ENCODE results near the gene NPIPB2.
"Not testable (repeated sequence)": the region's sequence is repeated elsewhere in the genome, so short reads cannot be mapped to it uniquely, and the experiment has no call there.

The NPIPB2 gene

DNA sequence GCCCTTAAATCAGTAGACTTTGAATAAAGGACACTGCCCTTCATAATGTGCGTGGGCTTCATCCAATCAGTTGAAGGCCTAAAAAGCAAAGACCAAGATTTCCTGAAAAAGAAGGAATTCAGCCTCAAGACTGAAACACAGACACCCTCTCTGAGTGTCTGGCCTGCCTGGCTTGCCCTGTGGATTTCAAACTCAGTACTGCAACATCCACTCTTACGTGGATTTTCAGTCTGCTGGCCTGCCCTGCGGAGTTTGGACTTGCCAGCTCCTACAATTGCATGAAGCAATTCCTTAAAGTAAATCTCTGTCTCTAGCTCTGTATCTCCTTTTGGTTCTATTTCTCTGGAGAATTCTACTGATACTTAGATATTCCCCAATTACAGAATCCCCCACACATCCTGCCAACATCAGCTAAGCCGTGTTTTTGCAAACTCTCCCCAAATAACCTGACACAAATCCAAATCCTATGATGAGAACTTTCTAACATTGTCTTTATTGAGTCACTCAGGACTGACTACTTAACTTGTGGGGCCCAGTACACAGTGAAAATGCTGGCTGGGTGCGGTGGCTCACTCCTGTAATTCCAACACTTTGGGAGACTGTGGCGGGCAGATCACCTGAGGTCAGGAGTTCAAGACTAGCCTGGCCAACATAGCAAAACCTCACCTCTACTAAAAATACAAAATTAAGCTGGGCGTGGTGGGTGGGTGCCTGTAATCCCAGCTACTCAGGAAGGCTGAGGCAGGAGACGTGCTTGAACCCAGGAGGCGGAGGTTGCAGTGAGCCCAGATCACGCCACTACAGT is 15.9 kb upstream of the NPIPB2 start:
- no peak for DNase-seq (ENCODE audit: low read depth)

DNA sequence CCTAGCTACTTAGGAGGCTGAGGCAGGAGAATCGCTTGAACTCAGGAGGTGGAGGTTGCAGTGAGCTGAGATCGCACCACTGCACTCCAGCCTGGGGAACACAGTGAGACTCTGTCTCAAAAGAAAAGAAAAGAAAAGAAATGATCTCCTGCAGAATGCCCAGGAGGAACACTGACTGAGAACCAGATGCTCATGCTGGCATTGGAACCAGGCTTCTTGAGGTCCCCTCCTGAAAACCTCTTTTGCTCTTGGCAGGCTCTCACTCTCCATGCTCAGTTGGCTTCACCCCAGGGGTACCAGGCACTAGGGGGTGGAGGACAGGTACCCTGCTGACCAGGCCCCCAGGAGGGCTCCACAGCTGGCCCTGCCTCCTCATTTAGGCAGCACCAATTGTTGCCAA is 14.7 kb upstream of the NPIPB2 start:
- DNase-seq (ENCODE audit: low read depth), result no peak

DNA sequence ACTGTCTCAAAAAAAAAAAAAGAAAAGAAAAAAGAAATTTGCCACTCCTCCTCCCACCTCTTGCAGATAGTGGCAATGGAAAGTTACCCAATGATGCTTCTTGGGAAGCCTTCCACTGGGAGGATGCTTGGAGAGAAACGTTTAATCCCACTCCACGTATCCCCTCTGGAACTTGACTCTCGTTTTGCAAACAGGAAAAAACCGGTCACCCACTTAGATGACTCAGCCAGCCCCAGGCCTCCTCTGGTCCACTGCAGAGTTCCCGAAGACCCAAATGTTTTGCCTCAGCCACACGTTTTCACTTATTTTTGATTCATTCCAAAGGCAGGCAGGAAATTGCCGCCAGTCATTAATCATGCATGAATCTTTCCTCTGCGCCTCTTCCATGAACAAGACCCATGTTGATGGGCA is 13.9 kb upstream of the NPIPB2 start:
- peak; percentile 87 for DNase-seq (ENCODE audit: low read depth)

DNA sequence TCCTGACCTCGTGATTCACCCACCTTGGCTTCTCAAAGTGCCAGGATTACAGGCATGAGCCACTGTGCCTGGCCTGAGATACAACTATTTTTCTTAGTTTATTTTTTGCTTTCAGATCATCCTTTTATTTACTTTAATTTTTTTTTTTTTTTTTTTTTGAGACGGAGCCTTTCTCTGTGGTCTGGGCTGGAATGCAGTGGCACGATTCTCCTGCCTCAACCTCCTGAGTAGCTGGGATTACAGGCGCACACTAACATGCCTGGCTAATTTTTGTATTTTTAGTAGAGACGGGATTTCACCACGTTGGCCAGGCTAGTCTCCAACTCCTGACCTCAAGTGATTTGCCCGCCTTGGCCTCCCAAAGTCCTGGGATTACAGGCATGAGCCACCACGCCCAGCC is 11.7 kb upstream of the NPIPB2 start:
- DNase-seq (ENCODE audit: low read depth), result not testable (repeated sequence)

DNA sequence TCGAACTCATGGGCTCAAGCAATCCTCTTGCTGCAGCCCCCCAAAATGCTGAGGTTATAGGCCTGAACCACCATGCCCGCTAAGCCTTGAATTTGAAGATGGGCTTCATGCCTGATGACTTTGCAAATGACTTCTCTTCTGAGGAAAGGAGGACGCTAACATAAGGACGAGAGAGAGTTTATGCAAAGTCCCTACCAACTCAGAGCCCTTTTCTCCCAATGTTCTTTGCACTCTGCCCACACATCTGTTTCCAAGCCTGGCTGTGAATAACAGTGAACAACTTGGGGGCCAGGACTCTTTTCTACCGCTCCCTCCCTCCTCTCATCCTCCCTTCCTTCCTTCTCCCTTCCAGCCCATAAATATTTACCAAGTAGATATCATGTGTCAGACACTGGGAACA is 8.5 kb upstream of the NPIPB2 start:
- DNase-seq (ENCODE audit: low read depth), result no peak

DNA sequence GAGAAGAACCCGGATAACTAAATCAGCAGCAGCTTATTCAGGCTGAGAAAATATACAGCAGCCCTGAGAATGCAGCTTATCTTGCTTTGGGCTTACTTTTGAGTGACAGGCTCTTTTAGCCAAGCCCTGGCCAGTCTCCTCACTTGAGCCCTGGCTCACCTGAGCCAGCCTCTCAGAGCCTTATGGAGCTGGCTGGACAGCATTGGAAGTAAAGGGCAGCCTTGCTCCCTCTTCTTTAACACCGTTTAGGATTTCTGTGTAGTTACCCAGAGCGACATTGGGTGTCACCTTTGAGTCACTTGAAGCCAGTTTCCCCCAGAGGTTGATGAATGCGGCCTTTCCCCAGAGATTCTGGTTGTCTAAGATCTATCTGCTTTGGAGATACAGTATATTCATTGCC is 7.7 kb upstream of the NPIPB2 start:
- DNase-seq (ENCODE audit: low read depth), result no peak

DNA sequence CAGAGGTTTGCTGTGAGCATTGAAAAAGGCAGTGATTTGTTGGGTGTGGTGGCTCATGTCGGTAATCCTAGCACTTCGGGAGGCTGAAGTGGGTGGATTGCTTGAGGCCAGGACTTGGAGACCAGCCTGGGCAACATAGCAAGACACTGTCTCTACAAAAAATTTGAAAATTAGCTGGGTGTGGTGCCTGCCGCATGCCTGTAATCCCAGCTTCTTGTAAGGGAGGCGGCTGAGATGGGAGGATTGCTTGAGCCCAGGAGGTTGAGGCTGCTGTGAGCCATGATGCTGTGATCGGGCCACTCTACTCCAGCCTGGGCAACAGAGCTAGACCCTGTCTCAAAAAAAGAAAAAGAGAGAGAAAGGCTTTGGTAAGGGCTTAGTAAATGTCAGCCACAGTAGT is 7.0 kb upstream of the NPIPB2 start:
- DNase-seq (ENCODE audit: low read depth), result no peak

DNA sequence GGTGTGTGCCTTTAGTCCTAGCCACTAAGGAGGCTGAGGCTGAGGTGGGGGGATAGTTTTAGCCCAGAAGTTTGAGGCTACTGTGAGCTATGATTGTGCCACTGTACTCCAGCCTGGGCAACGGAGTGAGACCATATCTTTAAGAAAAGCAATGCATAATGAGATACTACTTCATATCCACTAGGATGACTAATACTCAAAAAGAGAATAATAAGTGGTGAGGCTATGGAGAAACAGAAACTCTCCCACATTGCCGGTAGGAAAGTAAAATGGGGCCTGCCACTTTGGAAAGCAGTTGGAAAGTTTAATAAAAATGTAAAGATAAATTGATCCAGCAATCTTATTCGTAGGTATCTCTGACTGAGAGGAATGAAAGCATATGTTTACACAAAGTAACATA is 4.6 kb upstream of the NPIPB2 start:
- no peak for DNase-seq (ENCODE audit: low read depth)

DNA sequence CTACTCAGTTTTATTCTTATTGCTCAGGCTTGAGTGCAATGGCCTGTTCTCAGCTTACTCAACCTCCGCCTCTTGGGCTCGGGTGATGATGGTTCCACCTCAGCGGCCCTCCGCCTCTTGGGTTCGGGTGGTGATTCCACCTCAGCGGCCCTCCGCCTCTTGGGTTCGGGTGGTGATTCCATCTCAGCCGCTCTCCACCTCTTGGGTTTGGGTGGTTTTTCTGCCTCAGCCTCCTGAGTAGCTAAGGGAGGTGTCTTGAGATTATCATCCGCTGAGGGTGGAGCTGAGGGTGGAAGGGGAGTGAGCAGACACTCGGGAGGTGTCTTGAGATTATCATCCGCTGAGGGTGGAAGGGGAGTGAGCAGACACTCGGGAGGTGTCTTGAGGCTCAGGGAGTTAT is 14.5 kb downstream of the NPIPB2 start:
- not testable (repeated sequence) for DNase-seq (ENCODE audit: low read depth)

DNA sequence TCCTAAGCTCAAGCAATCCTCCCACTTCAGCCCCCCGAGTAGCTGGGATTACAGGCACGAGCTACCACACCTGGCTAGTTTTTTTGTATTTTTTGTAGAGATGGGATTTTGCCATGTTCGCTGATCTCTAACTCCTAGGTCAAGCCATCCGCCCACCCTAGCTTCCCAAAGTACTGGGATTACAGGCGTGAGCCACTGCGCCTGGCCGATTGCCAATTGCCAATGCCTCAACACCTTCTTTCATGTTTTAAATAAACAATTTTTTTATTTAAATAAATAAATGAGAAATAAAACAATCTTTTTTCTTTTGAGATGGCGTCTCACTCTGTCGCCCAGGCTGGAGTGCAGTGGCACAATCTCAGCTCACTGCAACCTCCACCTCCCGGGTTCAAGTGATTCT is 17.8 kb downstream of the NPIPB2 start:
- not testable (repeated sequence) for DNase-seq (ENCODE audit: low read depth)

DNA sequence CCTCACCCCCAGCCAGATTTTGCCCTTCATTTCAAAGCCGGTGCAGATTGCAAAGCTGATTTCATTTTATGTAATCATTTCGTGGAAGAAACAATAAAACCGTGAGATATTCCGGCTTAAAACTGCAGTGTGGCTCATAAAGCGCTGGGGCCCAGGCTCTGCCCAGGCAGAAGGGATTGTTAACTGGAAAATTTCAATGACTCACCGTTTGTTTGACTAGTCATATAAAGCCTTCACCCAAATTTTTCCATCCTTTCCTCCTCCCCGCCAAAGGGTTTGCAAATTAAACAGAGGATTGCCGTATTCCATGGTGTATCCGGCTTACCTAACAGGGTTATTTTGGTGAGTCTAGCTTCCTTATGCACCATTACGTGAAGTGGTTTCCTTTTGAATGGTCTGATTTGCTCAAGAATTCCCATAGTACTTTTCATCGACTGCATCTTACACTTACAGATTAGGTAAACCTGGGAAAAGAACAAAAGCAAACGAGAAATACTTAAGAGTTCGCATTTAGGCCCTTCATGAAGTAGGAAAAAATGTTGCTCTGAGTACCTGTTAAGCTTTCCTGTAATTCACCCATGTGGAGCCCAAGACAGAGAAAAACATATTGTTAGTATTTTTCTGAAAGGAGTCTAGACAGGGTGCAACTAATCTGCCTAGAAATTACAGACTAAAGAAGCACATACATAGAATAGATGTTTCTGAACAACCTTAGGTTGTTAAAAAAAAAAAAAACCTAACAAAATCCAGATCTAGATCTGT is 25.1 kb downstream of the NPIPB2 start:
- DNase-seq (ENCODE audit: low read depth), result no peak

DNA sequence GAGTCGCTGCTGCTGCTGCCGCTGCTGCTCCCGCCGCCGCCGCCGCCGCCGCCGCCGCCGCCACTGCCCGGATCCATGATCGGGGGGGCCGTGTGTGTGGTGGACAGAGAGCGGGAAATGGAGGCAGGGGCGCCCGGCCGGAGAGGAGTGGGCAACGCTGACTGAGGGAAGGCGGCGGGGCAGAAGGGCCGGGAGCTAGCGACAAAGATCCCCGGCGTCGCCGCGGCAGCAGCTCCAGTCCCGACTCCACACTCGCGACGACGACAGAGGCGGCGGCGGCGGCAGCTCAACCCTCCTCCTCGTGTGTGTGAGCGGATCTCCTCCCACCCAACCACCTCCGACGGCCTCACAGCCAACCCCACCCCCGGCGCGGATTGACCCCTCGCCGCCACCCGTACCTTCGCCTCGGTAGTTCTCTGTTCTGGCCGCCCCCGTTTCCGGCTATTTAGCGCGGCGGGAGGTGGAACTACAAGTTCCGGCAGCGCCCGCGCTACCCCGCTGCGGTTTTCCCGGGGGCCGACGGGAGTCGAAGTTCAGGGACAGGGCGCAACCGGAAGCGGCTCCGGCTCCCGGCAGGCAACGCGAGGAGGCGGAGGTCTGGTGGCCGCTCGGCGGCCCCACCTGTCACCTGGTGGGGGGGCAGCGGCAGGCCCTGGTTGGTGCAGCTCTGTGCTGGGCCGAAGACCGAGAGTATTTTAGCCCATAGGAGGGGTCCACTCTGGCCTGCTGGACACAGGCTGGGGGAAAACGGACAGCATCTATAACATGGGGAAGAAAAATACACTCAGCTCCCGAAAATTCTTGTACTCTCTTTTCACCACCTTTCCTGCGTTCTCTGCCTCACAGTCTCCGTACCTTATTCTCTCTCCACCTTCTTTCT is 26.0 kb downstream of the NPIPB2 start, which contains the start of gene GSPT1:
Gene GSPT1, minus strand, starts transcription at position 313 of the 880 bp plus-strand sequence. Its CDS starts 236 bp downstream, at position 77.
- DNase-seq (ENCODE audit: low read depth), result peak; percentile 88

DNA sequence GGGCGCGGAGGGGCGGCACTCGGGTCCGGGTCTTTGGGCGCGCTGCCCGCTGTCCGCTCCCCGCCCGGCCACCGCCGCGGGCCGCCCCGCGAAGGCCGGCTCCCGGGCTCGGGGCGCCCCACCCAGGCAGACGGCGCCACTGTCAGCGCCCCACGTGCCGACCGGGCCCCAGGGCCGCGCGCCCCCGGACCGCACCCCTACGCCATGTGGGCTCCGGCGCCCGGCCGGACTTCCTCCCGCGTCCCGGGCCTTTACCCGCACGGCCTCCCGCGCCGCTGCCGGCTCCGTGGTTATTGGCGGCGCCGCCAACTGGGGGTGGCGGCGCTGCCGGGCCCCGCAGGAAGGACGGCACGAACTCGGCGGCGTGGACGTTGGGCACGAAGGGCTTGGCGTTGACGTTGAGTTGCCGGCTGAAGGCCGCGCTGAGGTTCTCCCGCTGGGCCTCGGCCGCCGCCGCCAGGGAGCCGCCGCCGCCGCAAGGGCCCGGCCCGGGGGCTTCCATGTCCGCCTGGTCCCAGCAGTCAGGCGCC is 26.7 kb downstream of the NPIPB2 start:
- no peak for DNase-seq (ENCODE audit: low read depth)

DNA sequence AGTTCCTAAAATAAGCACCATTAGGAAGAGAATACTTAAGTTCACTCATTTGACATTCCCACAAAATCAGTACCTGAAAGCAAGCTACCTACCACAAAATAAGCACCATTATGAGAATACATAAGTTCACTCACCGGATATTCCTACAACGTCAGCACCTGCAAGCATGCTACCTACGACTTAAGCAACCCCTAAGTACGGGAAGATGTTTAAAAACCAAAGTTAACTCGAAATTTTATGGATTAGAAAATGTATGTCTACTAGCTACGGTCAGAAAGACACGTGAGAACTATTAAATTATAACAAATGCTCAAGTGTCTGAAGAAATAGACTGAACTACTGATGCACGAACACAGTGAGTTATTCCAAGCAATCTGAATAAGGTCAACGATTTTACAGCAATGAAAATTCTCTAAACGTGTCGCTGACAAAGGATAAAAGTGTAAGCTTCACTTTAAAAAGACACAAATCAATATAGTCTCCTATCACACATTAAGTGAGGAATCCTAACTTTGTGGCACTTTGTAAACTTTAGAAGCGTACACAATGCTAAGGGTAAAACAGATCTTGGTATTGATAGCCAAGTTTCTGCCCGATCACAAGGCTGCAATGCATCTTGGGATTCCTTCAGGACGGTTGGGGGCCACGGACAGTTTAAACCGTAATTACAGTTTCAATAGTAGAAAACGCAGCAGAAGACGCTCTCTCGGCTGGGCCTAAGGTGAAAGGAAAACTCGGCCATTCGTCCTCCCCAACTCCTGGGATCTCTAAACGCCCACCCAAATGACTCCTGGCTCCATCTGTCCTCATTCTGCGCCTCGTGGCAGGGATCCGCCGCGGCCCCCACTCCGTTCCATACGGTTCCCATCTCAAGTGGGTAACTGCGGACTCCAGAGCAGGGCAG is 27.4 kb downstream of the NPIPB2 start:
- no peak for DNase-seq (ENCODE audit: low read depth)

DNA sequence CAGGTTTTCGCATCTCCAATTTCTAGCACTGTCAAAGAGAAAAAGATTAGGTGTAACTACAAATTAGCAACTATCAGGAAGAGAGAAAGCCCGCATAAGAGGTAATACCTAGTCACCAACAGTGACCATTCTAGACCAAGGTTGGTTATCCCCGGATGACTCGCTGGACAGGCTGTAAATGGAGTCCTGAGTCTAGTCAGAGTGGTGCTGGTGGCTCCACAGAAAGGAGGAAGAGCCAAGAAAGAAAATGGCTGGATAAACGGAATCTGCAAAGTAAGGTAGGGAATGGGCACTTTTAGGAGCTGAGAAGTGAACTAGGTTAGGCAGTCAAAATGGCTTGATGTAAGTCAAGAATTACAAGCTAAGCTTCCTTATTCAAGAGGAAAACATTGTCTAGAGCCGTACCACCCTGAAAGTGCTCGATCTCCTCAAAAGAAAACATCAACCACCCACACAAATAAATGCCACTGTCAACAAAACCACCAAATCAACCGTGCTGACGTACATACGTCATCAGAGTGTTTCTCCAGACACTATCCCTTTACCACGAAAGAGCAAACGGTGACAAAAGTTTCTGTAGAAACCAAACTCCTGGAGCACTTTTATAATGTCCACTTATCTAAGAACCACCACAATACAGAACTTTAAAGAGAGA is 28.3 kb downstream of the NPIPB2 start:
- DNase-seq (ENCODE audit: low read depth), result no peak

DNA sequence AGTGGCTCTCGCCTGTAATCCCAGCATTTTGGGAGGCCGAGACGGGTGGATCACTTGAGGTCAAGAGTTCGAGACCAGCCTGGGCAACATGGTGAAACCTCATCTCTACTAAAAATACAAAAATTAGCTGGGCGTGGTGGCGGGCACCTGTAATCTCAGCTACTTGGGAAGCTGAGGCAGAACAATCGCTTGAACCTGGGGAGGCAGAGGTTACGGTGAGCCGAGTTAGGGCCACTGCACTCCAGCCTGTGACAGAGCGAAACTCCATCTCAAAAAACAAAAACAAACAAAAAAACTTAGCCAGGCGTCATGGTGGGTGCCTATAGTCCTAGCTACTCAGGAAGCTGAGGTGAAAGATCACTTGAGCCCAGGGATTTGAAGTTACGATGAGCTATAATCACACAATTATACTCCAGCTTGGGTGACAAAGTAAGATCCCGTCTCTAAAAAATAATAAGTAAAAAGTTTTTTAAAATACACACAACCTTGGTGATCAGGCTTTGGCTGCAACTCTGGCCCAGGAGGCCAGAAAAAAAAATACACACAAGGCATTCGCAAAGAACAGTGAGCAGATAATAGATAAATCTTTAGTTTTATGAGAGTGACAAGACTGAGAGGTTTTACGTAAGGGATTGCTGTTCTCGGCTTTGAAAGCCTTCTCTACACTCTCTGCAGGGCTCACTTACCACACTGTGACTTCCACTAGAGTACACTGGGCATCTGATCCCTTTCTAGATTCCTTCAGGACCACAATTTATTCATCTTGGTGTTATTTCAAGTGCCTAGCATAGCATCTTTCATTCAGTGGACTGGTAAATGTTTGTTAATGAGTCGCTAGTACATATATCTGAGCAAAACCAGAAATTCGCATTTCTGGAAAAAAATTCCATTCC is 31.9 kb downstream of the NPIPB2 start:
- no peak for DNase-seq (ENCODE audit: low read depth)

DNA sequence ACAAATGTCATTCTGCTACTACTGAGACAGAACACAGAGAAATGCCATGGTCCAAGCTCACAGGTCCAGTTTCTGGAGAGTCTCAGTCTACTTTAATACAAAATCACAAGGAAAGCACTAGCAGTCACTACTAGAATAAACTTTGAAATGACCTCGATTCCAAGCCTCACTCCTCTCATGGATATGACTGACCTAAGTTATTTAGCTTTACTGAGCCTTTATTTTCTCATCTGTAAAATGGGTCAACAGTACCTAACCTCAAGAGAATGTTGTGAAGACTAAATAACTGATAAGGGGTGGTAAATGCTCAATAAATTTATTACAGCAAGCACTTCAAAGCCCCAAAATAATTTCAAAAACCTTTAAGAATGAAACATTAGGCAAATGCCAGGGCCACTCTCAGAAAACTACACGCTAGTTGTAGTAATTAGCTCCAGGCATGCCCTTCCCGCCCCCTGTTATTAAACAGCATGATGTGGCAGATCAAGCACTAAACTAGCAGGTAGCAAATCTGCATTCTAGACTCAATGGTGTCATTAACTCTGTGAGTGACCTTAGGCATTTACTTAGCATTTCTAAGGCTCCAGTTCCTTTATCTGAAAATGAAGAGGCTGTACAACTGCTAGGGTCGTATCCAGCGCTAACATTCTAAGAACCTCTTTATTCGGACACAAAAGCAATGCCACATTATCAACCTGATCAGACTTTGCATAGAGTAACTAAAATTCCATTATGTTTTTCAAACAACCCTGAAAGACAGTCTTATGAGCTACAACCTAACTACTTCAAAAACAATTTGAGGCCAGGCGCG is 34.5 kb downstream of the NPIPB2 start:
- no peak for DNase-seq (ENCODE audit: low read depth)

DNA sequence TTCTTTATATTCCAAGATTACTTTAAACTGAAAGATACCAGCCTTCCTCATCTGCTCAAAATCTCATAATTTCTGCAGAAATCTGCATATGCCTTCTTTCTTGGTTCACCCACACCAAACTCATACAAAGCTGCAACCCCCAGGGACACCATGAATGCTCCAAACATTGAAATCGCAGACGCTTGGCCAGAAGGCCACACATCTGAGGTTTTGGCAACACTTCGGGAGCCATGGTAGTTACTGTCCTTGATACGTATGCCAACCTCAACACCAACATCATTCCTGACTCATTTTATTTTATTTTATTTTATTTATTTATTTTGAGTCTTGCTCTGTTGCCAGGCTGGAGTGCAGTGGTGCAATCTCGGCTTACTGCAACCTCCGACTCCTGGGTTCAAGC is 37.9 kb downstream of the NPIPB2 start:
- DNase-seq (ENCODE audit: low read depth), result no peak

DNA sequence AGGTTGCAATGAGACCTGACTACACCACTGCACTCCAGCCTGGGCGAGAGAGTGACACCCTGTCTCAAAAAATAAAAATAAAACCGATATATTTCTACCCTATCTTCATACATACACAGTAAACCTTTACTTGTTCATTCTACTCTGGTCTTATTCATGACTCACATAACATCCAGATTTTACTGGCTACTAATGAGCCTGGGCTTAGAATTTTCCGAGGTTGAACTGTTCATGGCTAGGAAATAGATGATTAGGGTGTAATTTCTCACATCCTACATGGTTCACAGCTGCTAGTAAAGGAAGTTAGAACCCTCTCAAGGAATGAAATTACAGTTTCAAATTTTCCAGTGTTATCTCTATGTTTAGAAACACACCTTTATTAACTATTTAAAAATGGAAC is 40.8 kb downstream of the NPIPB2 start:
- DNase-seq (ENCODE audit: low read depth), result no peak
